Measurements from ENCODE around the gene HOXA9. TPM values are rescaled to one million over a fixed set of nuclear protein-coding genes. Genes with fewer than 3 reads are reported as not detected.

HOXA9 gene
- total and polyA plus RNA-seq, 2 of the 8 experiments (the other 6 are each of a cell fraction or from before 2014, with no cell fraction given) = not detected

- WGBS, 2 experiments (ENCODE audit: extremely low coverage in 1 of 2, insufficient coverage in 1 of 2, insufficient read length in 1 of 2, insufficient replicate concordance in 2 of 2, low coverage in 1 of 2, low lambda C conversion rate in 2 of 2, missing lambda C conversion rate in 1 of 2) = 30% methylated on average over 4 of the region's 4 CpGs; no CpG with 5 or more reads in 1 of the 2 experiments
- Histone ChIP-seq H2BK20ac (ENCODE audit: low read length) (no peak overlapping the region), H4K8ac (ENCODE audit: extremely low read depth, insufficient read depth, low read length) (no peak overlapping the region), H2BK120ac (replicated peaks; ENCODE audit: low read depth, low read length) (no peak overlapping the region), H3K36me3 (ENCODE audit: control insufficient read depth in 2 of 4, insufficient read depth in 4 of 4, low read length in 3 of 4) (peaks cover 0 to 8% (median 0%) of the 10 kb centered on the region in 4 experiments; a peak in 1 of 8 replicates), H3K79me1 (ENCODE audit: low read depth, low read length) (no peaks in the 10 kb centered on the region), H3K23me2 (ENCODE audit: low read depth, low read length) (no peaks in the 10 kb centered on the region), H3K18ac (ENCODE audit: extremely low read depth, low read length) (no peak overlapping the region), H3K9ac (replicated peaks in 1 of 4; ENCODE audit: extremely low read depth in 1 of 4, low read depth in 3 of 4, low read length in 3 of 4) (no peak overlapping the region), H3K4me1 (replicated peaks in 1 of 4; ENCODE audit: control insufficient read depth in 3 of 4, insufficient read depth in 4 of 4, low read length in 3 of 4) (peaks cover 0 to 27% (median 16%) of the 10 kb centered on the region in 4 experiments; a peak in 6 of 7 replicates), H3K4ac (replicated peaks; ENCODE audit: insufficient read length, low read depth, low read length) (no peak overlapping the region), H3K9me3 (ENCODE audit: insufficient read depth in 2 of 2, low read depth in 1 of 2, low read length in 1 of 2) (no peaks in the 10 kb centered on the region; a peak in 1 of 4 replicates), H2BK12ac (ENCODE audit: low read depth, low read length) (no peak overlapping the region), H3K23ac (ENCODE audit: insufficient read length) (no peak overlapping the region), H2BK5ac (ENCODE audit: low read depth, low read length) (no peak overlapping the region), H4K5ac (ENCODE audit: insufficient read length, low read depth, low read length) (no peak overlapping the region), H2AFZ (ENCODE audit: low read length) (no peak overlapping the region), H4K20me1 (replicated peaks in 1 of 2; ENCODE audit: control insufficient read depth in 1 of 2, insufficient read depth in 2 of 2, low read length in 2 of 2) (peaks cover 34 to 63% of the 10 kb centered on the region in 2 experiments), H2AK5ac (ENCODE audit: low read depth, low read length) (no peak overlapping the region), H3K4me3 (ENCODE audit: extremely low read depth in 1 of 4, insufficient read depth in 2 of 4, low read depth in 3 of 4, low read length in 4 of 4) (no peak overlapping the region), H3K27me3 (replicated peaks in 1 of 4; ENCODE audit: control insufficient read depth in 3 of 4, extremely low read depth in 1 of 4, insufficient read depth in 3 of 4, low read length in 3 of 4) (peaks cover 98 to 100% (median 99%) of the 10 kb centered on the region in 4 experiments), H3K27ac (ENCODE audit: low read depth, low read length) (no peak overlapping the region), H3K56ac (replicated peaks; ENCODE audit: insufficient read length, low read depth, low read length) (no peak overlapping the region), H3K4me2 (ENCODE audit: insufficient read depth in 1 of 2, low read depth in 2 of 2, low read length in 2 of 2) (no peak overlapping the region; a peak in 1 of 4 replicates), H3K79me2 (ENCODE audit: control insufficient read depth in 1 of 2, insufficient read depth in 2 of 2, low read length in 2 of 2) (no peaks in the 10 kb centered on the region), H4K91ac (replicated peaks; ENCODE audit: insufficient read length, low read length) (no peak overlapping the region), H3K14ac (ENCODE audit: insufficient read length) (no peak overlapping the region), H2BK15ac (ENCODE audit: low read length) (no peak overlapping the region)
- DNase-seq (ENCODE audit: low read depth in 1 of 2, low spot score in 2 of 2) = no peak
- ChIA-PET CTCF (ENCODE audit: partially characterized antibody) (interaction anchor here (0.8 to 9.1 kb wide), 18 partner anchors 8 to 90 kb away, joined by 3 to 64 read pairs (median 4); partner anchors contain the start of genes EVX1, HOXA1 and HOXA5), POLR2A (ENCODE audit: partially characterized antibody) (interaction anchor here (0.5 to 0.9 kb wide), 3 partner anchors 12 to 286 kb away, joined by 3 read pairs; no protein-coding TSS in a partner anchor)
- FAIRE-seq = no peak
- TF ChIP-seq PHF8 (conservative IDR thresholded peaks at IDR 0.05; ENCODE audit: low read depth, low read length) (no peak), EZH2 (IDR thresholded peaks at IDR 0.05; ENCODE audit: low read depth, low read length, severe bottlenecking) (no peak), E2F6 (IDR thresholded peaks at IDR 0.05) (no peak), POLR2AphosphoS5 (IDR thresholded peaks at IDR 0.05; ENCODE audit: low read depth, low read length) (no peak), CHD2 (IDR thresholded peaks at IDR 0.05; ENCODE audit: low read length) (no peak), TAF7 (optimal IDR thresholded peaks at IDR 0.05; ENCODE audit: borderline replicate concordance, low read depth, low read length) (no peak), SIN3A (conservative IDR thresholded peaks at IDR 0.05 in 1 of 2, IDR thresholded peaks at IDR 0.05 in 1 of 2; ENCODE audit: low read depth in 1 of 2, low read length in 2 of 2) (no peak)
Observed at GRCh38 chr7:27186668-27187474, 21.5 kb upstream of the HOXA9 start.

Data from H1 (cell line).